GM18526 (cell line): ENCODE data around the gene UNC119B.

Source experiments
- POLR2A ChIP-seq: IDR thresholded peaks from 3 replicates; pipeline ENCODE4 v1.6.1; 2011; ENCODE audit not compliant: insufficient read length; ENCODE audit errors: extremely low read depth

Gene UNC119B

DNA sequence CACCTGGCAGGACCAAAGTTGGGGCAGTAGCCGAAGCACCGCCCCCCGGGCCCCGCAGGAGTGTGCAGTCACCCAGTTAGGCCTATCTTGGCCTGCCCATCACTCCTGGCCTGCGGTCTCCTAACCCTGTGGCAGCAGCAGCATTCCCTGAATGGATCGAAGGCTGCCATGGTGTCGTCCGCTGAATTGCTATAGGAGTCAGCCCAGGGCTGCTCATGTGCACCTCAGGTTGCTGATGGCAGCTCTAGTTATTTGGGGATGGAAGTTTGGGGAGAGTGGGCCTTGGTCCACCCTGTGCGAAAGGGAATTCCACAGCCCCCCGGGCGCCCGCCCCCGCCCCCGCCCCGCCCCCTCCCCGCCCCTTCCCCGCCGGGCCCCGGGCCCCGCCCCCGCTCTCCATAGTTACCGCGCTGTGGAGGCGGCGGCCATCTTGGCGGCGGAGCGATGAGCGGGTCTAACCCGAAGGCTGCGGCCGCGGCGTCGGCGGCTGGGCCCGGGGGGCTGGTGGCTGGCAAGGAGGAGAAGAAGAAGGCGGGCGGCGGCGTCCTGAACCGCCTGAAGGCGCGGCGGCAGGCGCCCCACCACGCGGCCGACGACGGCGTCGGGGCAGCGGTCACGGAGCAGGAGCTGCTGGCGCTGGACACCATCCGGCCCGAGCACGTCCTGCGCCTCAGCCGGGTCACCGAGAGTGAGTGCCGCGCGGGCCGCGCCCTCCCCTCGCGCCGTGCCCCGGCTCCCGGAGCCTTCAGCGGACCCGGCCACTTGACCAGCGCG is at the start of gene UNC119B:
Gene UNC119B, plus strand, starts transcription at position 428 of the 774 bp plus-strand sequence. Its CDS starts 17 bp downstream, at position 445.
- peak; percentile 48 for TF ChIP-seq POLR2A

DNA sequence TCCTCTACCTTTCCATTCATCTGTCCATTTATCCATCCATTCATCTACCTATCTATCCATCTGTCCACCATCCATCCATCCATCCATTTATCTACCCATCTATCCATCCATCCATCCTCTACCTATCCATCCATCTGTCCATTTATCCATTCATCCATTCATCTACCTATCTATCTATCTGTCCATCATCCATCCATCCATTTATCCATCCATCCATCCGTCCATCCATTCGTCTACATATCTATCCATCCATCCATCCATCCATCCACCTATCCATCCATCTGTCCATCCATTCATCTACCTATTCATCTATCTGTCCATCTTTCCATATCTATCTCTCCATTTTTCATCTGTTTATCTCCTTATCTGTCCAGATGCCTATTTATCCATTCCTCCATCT is 48.8 kb upstream of the UNC119B start:
- no peak for TF ChIP-seq POLR2A

DNA sequence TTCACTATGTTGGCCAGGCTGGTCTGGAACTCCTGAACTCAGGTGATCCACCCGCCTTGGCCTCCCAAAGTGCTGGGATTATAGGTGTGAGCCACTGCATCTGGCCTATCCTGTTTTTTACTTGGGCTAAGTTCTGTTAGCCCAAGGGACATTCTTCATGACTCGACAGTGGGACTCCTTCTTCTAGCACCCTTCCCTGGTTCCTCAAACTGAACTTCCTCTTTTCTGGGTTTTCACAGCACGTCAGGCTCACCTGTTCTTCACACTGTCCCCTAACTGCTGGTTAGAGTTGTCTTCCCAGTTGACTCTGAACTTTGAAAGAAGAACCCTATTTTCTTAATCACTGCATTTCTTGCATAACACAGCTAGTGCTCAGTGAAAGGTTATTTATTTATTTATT is 47.4 kb upstream of the UNC119B start:
- no peak for TF ChIP-seq POLR2A

DNA sequence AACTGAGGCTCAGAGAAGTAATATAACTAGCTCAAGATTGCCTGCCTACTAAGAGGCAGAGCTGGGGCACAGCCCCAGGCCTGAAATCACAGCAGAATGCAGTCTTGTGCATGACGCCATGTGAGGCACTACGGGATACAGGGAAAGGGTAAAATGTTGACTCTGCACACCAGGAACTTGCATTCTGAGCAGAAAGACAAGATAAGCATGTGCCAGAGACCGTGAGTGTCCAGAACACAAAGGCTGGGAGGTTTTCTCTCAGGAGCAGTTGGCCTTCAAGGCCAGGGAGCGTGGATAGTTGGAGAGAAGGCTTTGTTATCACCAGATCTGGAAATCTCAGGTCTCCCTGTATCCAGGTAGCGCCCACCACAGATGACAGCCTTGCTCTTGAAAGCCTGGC is 46.5 kb upstream of the UNC119B start:
- TF ChIP-seq POLR2A = no peak

DNA sequence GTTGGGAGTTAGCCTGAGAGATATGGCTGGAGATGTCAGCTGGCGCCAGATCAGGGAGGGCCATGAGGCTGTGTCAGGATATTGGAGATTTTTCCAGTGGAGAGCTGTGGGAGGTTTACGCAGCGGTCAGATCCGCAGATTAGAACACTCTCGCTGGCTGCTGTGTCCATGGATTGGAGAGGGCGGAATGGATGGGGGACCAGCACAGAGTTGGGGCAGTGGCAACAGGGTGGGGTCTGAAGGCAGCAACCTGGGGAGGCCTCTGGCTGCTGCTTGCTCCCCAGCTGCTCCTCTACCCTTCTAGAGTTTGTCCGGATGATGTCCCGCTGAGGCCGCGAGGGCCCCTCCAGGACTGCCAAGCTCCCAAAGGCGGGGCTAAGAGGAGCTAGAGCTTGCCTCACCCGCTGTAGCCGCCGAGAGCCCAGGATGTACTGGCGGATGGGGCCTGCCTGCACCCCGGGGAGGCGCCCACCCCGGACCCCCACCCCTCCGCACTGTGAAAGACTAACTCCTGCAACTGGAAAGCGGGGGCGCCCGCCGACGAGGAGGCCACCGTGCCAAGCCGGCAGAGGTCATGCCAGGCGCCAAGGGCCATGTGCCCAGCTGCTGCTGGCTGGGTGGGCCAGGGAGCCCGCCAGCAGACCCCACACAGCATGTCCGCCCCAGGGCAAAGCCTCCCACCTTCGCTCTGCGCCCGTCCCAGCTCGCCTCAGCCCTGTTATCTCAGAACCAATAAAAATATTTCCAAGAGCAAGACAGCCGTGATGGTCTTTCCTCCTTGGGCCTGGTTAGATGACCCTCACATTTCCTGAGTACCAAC is 43.5 kb upstream of the UNC119B start:
- no peak for TF ChIP-seq POLR2A

DNA sequence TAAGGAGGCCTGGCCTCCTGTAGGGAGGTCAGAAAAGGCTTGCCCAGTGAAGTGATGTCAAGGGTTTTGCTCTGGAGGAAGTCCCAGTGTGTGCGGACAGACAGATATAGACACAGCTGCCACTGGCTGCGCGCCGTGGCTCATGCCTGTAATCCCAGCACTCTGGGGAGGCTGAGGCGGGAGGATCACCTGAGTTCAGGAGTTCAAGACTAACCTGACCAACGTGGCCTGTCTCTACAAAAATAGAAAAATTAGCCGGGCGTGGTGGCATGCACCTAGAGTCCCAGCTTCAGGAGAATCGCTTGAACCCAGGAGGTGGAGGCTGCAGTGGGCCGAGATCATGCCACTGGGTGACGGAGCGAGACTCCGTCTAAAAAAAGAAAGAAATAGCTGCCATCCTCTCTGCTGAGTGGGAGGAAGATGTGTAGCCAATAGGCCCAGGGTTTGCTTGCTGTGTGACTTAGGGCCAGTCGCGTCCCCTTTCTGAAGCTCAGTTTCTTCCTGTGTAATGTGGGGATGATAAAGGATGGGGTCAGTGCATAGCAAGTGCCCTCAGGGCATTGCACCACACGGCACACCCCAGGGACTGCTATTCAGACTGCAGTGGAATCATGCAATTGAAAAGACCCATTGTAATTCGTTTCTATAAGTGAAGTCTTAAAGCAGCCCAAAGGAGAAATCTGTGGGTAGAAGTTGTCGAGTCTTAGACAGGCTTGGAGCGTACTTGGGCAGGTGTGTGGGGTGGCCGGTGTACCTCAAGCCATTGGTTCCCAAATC is 42.0 kb upstream of the UNC119B start:
- no peak for TF ChIP-seq POLR2A

DNA sequence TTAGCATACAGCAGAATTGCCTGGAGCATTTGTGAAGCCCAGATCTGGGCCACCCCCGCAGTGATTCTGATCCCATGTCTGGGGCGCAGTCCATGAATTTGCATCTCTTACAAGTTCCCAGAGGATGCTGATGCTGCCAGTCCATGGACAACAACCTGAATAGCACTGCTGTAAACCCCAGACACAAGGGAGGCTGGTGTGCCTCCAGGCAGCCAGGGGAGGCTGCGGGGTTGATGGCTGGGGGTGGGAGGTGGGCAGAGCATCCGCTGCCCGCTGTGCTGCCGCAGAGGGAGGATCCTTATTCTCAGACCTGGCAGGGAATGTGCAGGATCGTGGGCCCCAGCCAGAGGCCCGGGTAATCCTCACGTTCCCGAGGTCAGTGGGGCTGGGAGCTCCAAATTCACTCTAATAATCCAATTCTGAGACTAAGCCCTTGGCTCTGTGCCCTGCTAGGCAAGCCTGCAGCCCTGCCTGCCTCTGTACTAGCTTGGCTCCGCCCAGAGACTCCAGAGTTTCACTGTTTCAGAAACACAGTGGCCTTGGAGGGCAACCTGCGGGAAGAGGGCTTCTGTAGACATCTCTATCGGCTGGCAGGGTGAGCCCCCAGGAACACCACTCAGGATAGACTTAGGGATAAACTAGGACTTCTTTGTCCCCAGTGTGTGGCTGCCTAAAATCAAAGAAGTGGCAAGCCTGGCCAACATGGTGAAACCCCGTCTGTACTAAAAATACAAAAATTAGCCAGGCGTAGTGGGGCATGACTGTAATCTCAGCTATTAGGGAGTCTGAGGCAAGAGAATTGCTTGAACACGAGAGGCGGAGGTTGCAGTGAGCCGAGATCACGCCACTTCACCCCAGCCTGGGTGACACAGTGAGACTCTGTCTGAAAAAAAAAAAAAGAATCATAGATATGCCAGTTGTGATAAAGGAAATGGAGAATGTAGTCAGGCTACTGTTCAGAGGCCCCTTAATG is 41.1 kb upstream of the UNC119B start:
- peak; percentile 13 for TF ChIP-seq POLR2A

DNA sequence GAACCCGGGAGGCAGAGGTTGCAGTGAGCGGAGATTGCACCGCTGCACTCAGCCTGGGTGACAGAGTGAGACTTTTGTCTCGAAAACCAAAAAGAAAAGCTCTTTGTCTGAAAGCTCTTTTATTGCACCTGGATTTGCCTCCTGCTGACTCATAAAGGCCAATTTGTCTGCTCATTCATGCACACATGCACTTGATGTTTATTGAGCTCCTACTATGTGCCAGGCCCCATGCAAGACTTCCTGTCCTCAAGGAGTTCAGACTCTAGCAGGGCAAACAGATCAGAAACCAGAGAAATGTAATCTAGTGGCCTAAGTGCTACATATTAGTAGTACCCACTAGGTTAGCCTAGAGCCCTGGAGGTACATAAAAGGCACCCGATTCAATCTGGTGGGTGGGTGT is 39.6 kb upstream of the UNC119B start:
- TF ChIP-seq POLR2A = no peak

DNA sequence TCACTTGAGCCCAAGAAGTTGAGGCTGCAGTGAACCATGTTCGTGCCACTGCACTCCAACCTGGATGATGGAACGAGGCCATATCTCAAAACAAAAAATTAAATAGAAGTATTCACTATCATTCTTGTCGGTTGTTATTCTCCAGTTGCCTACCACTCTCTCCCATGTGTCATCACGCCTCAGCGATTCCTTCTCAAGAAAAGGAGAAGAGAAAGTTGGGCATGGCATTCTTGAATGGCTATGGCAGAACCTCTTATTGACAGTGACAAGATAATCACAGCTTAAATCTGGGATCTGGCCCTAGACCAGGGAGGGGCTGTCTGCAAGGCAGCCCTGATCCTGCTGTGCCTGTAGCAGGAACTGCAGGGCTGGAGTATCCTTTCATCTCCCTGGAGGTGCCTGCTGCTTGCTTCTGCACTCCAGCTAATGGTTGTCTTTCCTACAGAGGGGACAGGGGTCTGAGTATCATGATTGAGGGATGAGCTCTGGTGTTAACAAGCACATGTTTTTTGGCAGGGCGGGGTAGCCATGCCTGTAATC is 36.1 kb upstream of the UNC119B start:
- TF ChIP-seq POLR2A = no peak

DNA sequence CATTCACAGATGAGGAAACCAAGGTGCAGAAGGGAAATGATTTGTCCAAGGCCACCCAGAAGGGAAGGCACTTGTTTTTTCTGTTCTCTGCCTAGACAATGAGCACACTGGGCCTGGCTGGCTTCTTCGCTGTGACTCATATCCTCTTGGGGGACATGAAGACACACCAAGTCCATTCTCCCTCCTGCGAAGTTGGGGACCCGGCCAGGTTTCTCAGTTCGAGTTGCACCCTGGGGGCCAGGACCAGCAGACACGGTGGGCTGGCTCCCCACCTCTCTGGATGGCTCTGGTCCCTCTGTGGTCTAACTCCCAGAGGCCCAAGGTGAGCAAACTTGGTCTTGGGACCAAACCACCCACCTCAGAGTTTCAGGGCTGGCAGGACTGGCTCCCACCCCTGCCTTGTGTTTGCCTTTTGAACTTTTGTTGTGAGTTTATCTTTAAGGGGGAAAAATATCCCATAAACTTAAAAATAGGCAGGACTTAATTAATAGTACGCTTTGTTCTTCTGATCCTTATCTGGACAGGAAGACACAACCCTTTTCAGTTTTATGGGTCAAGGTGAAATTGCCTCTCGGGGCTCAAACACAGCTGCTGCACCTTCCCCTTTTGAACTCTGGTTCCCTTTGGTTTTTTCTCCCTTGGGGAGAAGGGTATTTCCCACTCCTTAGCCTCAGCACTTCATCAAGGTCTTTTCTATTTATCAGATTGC is 32.3 kb upstream of the UNC119B start:
- TF ChIP-seq POLR2A = no peak

DNA sequence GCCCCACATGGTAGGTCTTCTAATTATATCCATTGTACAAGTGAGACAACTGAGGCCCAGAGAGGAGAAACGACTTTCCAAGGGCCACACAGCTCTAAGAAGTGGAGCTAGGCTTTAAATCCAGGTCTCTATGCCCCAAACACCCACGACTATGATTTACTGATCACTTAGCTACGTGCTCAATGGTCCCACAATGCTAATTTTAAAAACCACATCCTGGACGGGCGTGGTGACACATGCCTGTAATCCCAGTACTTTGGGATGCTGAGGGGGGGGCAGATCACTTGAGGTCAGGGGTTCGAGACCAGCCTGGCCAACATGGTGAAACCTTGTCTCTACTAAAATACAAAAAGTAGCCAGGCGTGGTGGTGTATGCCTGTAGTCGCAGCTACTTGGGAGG is 31.7 kb upstream of the UNC119B start:
- TF ChIP-seq POLR2A = no peak

DNA sequence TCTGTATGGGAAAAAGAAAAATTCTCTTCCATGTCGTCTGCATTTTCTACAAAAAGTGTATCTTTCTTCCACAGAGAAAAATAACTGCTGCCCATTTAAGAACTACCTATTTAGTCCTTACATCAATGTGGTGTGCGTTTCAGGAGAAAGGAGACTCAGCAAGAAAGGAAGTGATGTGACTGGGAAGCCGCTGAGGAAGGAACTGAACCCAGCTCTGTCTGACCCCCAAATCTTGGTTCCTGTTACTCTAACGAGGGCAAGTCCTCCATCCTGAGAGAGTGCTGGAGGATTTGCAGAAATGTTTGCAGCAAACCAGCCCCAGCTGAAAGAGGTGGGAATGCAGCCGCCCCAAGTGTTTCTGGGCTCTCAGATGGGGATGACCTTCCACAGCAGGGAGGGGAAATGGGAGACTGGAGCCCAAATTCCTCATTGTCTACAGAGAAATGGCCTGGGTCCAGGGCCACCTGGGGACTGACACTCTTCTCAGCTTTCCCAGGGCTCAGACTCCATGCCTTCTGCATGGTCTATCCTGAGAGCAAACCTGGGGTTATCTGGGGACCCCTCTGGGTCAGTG is 30.0 kb upstream of the UNC119B start:
- no peak for TF ChIP-seq POLR2A

DNA sequence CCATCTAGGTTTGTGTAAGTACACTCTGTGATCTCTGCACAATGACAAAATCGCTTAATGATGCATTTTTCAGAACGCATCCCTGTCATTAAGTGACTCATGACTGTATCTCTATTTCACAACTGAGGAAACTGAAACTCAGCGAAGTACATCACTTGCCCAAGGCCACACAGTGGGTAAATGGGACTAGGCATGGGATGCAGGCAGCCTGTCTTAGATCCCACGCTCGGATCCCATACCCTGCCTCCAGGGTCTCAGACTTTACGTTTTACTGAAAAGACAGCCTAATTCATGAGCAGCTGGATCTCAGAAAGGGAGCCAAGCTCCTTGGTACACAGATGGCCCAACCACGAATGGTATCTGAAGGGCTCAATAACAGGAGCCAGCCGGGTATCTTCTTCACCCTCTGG is 25.7 kb upstream of the UNC119B start:
- TF ChIP-seq POLR2A = no peak
